ENCODE data around the gene CTNNA2.

- TF ChIP-seq EP300 (IDR thresholded peaks at IDR 0.05; ENCODE audit: low read depth) (no peak), CTCF (IDR thresholded peaks at IDR 0.05) (no peak), POLR2AphosphoS5 (IDR thresholded peaks at IDR 0.05) (no peak)
Measured at GRCh38 chr2:79487399-79487798, 25.5 kb upstream of the CTNNA2 start.

All from transverse colon (tissue), 4 donors.